ENCODE measurements around the gene FAM216B. TPM values are rescaled to one million over a fixed set of nuclear protein-coding genes. Genes with fewer than 3 reads are reported as not detected.

Gene FAM216B
- polyA plus RNA-seq, 1 donor, result not detected

GRCh38 chr13:42832341-42833096, 51.1 kb downstream of the FAM216B start:
- DNase-seq (ENCODE audit: low read depth), result no peak

- DNase-seq (ENCODE audit: low read depth), result no peak
These were observed 53.6 kb downstream of the FAM216B start for GRCh38 chr13:42834946-42835345.

- DNase-seq (ENCODE audit: low read depth), result no peak
These were observed 55.7 kb downstream of the FAM216B start for GRCh38 chr13:42836930-42837690.

Other genes with a start within 250 kb of the FAM216B start
- gene TNFSF11, start 207.4 kb upstream of the FAM216B start, polyA plus RNA-seq (ENCODE audit: insufficient read length), result not detected
- gene EPSTI1, start 210.7 kb downstream of the FAM216B start, polyA plus RNA-seq (ENCODE audit: insufficient read length), result 1.5 TPM
- gene DNAJC15, start 242.0 kb downstream of the FAM216B start, polyA plus RNA-seq (ENCODE audit: insufficient read length), result 20.4 TPM